Measurements from ENCODE around the gene RAMP2.
"Not testable (repeated sequence)": the region's sequence is repeated elsewhere in the genome, so short reads cannot be mapped to it uniquely, and the experiment has no call there.

Gene RAMP2

GRCh38 chr17:42766124-42766523 is 5.1 kb downstream of the RAMP2 start:
- Histone ChIP-seq H3K79me2 (ENCODE audit: low read length) (no peaks in the 10 kb centered on the region), H4K20me1 (ENCODE audit: insufficient read depth, low read length) (no peaks in the 10 kb centered on the region), H3K9ac (ENCODE audit: low read length) (no peak overlapping the region), H2AFZ (ENCODE audit: low read length) (no peak overlapping the region), H3K27me3 (replicated peaks; ENCODE audit: insufficient read depth, low read length) (0 out of 2 replicates have a peak, but pooled peaks cover 5% of the 10 kb centered on the region), H3K4me1 (ENCODE audit: low read length) (peaks cover 6% of the 10 kb centered on the region), H3K9me2 (replicated peaks; ENCODE audit: insufficient read depth, low read length) (no peaks in the 10 kb centered on the region), H3K4me2 (ENCODE audit: low read depth, low read length) (no peak overlapping the region), H3K27ac (ENCODE audit: low read length) (no peak overlapping the region), H3K4me3 (ENCODE audit: low read length) (no peak overlapping the region), H3K9me3 (replicated peaks; ENCODE audit: insufficient read depth, low read length) (no peaks in the 10 kb centered on the region), H3F3A (ENCODE audit: insufficient read depth, low read length) (no peaks in the 10 kb centered on the region), H3K36me3 (replicated peaks; ENCODE audit: insufficient read depth, low read length) (no peaks in the 10 kb centered on the region)
- no peak for TF ChIP-seq CTCF (IDR thresholded peaks at IDR 0.05; ENCODE audit: low read length)
- no peak for TF ChIP-seq EZH2phosphoT487 (IDR thresholded peaks at IDR 0.05; ENCODE audit: low read length)
- no peak for TF ChIP-seq EZH2 (optimal IDR thresholded peaks at IDR 0.05; ENCODE audit: low read depth, low read length)
- no peak for DNase-seq

- Histone ChIP-seq H4K20me1 (ENCODE audit: insufficient read depth, low read length) (no peaks in the 10 kb centered on the region), H3K9me3 (replicated peaks; ENCODE audit: insufficient read depth, low read length) (no peaks in the 10 kb centered on the region), H3K4me1 (ENCODE audit: low read length) (peaks cover 6% of the 10 kb centered on the region), H3K9ac (ENCODE audit: low read length) (no peak overlapping the region), H3K4me3 (ENCODE audit: low read length) (no peak overlapping the region), H3K9me2 (replicated peaks; ENCODE audit: insufficient read depth, low read length) (no peaks in the 10 kb centered on the region), H2AFZ (ENCODE audit: low read length) (no peak overlapping the region), H3K36me3 (replicated peaks; ENCODE audit: insufficient read depth, low read length) (no peaks in the 10 kb centered on the region), H3K27ac (ENCODE audit: low read length) (no peak overlapping the region), H3K27me3 (replicated peaks; ENCODE audit: insufficient read depth, low read length) (0 out of 2 replicates have a peak, but pooled peaks cover 5% of the 10 kb centered on the region), H3K79me2 (ENCODE audit: low read length) (no peaks in the 10 kb centered on the region), H3F3A (ENCODE audit: insufficient read depth, low read length) (no peaks in the 10 kb centered on the region), H3K4me2 (ENCODE audit: low read depth, low read length) (no peak overlapping the region)
- no peak for DNase-seq
- TF ChIP-seq CTCF (IDR thresholded peaks at IDR 0.05; ENCODE audit: low read length), result no peak
- TF ChIP-seq EZH2 (optimal IDR thresholded peaks at IDR 0.05; ENCODE audit: low read depth, low read length), result no peak
- TF ChIP-seq EZH2phosphoT487 (IDR thresholded peaks at IDR 0.05; ENCODE audit: low read length), result no peak
Observed at GRCh38 chr17:42767512-42767911, 6.5 kb downstream of the RAMP2 start.

- not testable (repeated sequence) for H3K4me2 ChIP-seq (ENCODE audit: low read depth, low read length); H3F3A ChIP-seq (ENCODE audit: insufficient read depth, low read length); DNase-seq; H3K79me2 ChIP-seq (ENCODE audit: low read length); H3K27me3 ChIP-seq (replicated peaks; ENCODE audit: insufficient read depth, low read length); H3K27ac ChIP-seq (ENCODE audit: low read length); H3K36me3 ChIP-seq (replicated peaks; ENCODE audit: insufficient read depth, low read length); H3K9ac ChIP-seq (ENCODE audit: low read length); H4K20me1 ChIP-seq (ENCODE audit: insufficient read depth, low read length); H3K4me1 ChIP-seq (ENCODE audit: low read length); H2AFZ ChIP-seq (ENCODE audit: low read length); H3K4me3 ChIP-seq (ENCODE audit: low read length); H3K9me2 ChIP-seq (replicated peaks; ENCODE audit: insufficient read depth, low read length); H3K9me3 ChIP-seq (replicated peaks; ENCODE audit: insufficient read depth, low read length)
Observed at GRCh38 chr17:42768006-42768405, 7.0 kb downstream of the RAMP2 start.

- H3K4me1 ChIP-seq (ENCODE audit: low read length); H3K9ac ChIP-seq (ENCODE audit: low read length); H3K9me3 ChIP-seq (replicated peaks; ENCODE audit: insufficient read depth, low read length); H3K36me3 ChIP-seq (replicated peaks; ENCODE audit: insufficient read depth, low read length); DNase-seq; H4K20me1 ChIP-seq (ENCODE audit: insufficient read depth, low read length); H2AFZ ChIP-seq (ENCODE audit: low read length); H3K9me2 ChIP-seq (replicated peaks; ENCODE audit: insufficient read depth, low read length); H3K27ac ChIP-seq (ENCODE audit: low read length); H3F3A ChIP-seq (ENCODE audit: insufficient read depth, low read length); H3K4me3 ChIP-seq (ENCODE audit: low read length); H3K4me2 ChIP-seq (ENCODE audit: low read depth, low read length); H3K27me3 ChIP-seq (replicated peaks; ENCODE audit: insufficient read depth, low read length): not testable (repeated sequence)
- peaks cover 16% of the 10 kb centered on the region for H3K79me2 ChIP-seq (ENCODE audit: low read length)
Observed at GRCh38 chr17:42769964-42770363, 8.9 kb downstream of the RAMP2 start.
